Non-pigmented ciliary epithelial cell (primary cell): ENCODE data around the gene ASB14.
"Not testable (repeated sequence)": the region's sequence is repeated elsewhere in the genome, so short reads cannot be mapped to it uniquely, and the experiment has no call there.

Source experiments
- DNase-seq: peaks from one replicate; pipeline ENCODE4 v3.0.0-alpha.2; 2010; ENCODE audit warnings: low read depth

Gene ASB14

DNA sequence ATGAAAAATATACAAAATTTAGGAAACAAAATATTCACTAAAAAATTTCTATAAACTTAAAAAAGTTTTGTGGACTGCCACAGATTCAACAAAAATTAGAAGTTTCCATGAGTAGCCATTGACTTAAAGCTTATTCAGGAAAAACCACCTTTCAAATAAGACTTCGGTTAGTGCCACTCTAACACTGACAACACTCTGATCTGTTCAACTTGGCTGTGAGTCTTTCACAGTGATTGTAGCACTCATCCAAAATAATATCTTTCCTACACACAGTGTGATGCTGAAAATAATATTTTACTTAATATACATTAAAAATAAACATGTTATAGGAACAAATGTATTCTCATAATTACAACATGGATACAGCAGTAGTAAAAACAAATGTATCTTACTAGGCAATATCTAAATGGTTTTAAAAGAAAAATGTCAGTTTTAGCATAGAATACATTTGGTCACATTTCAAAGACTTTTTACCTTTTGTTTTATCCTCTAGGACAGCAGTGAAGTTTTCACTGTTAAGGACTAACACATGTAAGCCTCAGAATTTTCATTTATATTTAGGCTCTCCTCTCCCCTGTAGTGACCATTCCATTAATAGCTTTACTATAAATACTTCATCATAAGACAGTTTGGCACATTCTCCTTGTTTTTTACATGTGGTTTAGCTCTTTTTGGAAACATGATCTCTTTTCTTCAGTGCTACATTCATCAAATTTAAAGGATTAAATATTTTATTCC lies at the start of gene ASB14:
TSS of gene ASB14 (minus strand) at position 527 of the 738 bp plus-strand sequence. CDS start 652 bp downstream, outside the sequence.
- DNase-seq = no peak

DNA sequence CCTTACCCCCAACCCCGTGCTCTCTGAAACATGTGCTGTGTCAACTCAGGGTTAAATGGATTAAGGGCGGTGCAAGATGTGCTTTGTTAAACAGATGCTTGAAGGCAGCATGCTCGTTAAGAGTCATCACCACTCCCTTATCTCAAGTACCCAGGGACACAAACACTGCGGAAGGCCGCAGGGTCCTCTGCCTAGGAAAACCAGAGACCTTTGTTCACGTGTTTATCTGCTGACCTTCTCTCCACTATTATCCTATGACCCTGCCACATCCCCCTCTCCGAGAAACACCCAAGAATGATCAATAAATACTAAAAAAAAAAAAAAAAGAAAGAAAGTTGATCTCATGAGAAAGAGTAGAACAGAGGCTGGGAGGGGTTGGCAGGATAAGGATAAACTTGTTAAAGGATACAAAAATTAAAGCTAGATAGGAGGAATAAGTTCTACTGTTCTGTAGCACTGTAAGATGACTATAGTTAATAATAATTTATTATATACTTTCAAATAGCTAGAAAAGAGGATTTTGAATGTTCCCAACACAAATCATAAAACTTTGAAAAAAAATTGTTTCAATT lies 46.7 kb upstream of the ASB14 start:
- not testable (repeated sequence) for DNase-seq

DNA sequence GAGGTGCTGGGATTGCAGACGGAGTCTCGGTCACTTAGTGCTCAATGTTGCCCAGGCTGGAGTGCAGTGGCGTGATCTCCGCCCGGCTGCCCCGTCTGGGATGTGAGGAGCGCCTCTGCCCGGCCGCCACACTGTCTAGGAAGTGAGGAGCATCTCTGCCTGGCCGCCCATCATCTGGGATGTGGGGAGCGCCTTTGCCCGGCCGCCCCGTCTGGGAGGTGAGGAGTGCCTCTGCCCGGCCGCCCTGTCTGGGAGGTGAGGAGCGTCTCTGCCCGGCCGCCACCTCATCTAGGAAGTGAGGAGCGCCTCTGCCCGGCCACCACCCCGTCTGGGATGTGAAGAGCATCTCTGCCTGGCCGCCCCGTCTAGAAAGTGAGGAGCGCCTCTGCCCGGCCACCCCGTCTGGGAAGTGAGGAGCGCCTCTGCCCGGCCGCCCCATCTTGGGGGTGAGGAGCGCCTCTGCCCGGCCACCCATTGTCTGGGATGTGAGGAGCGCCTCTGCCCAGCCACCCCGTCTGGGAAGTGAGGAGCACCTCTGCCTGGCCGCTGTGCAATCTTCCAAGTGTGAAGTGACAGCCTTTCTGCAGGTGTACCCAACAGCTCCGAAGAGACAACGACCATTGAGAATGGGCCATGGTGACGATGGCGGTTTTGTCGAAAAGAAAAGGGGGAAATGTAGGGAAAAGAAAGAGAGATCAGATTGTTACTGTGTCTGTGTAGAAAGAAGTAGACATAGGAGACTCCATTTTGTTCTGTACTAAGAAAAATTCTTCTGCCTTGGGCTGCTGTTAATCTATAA lies 46.0 kb upstream of the ASB14 start:
- not testable (repeated sequence) for DNase-seq

DNA sequence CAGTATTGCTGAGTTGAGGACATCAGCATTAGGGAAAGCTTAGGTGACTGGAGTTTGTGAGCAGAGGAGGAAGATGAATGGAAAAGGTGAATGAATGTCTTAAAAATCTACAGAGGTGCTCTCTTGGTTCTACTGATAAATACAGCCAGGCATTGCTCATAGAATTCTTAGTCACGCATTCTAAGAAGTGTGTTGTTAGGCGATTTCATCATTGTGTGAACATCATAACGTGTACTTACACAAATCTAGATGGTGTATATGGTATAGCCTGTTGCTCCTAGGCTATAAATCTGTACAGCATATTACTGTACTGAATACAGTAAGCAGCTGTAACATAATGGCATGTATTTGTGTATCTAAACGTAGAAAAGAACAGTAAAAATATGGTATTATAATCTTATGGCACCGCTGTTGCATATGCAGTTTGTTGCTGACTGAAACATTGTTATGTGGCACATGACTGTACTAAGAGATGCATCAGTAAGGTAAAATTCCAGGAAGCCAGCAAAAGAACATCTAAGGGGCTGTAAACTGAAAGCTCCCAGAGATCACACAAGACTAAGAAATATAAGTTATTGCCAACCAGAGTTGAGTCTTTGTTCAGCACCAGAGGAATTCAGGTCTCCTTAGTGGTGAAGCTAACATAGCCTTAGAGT lies 42.9 kb upstream of the ASB14 start:
- no peak for DNase-seq

DNA sequence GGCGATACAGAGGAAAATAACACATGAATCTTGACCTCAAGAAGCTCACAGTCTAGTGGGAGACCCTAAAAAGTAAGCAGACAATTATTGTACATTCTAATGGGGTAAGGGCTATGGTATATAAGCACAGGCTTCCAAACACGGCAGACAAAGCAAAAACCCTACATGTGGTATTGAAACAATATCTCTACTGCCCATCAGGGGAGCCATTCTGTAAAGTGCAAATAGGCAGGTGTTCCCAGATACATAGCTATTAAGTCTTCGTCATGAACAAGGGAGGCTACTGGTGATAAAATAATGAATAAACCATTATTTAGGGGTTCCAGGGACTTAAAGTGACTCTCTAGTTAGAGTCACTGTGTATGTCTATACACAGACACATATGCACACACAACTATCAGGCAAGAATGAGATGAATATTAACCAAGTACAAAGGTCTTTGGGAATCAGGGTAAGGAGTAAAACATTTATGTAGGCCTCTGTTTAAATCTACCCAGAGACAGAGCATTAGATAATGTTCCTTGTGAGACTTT lies 38.7 kb upstream of the ASB14 start:
- no peak for DNase-seq

DNA sequence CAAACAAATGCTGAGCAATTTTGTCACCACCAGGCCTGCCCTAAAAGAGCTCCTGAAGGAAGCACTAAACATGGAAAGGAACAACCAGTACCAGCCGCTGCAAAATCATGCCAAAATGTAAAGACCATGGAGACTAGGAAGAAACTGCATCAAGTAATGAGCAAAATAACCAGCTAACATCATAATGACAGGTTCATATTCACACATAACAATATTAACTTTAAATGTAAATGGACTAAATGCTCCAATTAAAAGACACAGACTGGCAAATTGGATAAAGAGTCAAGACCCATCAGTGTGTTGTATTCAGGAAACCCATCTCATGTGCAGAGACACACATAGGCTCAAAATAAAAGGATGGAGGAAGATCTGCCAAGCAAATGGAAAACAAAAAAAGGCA lies 34.0 kb upstream of the ASB14 start:
- not testable (repeated sequence) for DNase-seq

DNA sequence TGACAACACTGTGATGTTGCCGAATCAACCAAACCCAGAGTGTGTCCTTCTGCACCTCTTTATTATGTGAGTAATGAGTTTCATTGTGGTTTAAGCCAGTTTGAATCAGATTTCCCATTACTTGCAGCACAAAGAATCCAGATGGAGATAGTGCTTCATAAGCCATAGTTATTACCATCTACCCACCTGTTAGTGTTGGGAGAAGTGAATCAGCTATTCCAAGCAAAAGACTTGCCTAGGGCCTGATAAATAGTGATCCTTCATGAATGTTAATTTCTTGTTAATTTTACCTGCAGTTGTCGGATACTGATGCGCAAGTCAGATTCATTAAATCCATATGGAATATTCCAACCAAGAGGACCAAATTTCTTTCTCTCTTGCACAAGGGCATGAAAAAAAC lies 21.7 kb upstream of the ASB14 start:
- no peak for DNase-seq

DNA sequence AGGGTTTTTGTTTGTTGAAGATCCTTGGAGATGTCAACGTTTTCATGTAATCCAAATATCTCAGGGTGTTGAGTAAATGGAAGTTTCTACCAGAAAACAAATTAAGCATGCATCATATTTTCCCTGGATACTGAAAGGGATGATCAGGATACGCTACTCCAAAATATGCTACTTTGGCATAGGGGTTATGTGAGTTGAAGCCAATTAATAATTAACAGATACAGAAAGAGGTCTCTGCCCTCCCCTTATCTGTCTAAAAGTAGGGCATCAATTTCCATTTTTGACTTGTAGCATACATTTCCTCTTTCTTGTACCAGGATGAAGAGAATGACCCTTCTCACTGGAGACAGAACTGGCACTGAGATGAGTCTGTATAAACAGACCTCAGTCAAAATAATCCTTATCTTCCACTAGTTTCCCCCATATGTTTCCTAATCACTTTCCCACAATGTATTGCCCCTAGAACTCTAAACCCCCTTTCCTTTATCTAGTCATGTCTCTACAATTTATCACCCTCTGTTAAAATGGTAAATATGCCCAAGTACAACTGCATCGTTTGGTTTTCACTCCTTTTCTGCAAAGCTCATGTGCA lies 17.4 kb upstream of the ASB14 start:
- no peak for DNase-seq

DNA sequence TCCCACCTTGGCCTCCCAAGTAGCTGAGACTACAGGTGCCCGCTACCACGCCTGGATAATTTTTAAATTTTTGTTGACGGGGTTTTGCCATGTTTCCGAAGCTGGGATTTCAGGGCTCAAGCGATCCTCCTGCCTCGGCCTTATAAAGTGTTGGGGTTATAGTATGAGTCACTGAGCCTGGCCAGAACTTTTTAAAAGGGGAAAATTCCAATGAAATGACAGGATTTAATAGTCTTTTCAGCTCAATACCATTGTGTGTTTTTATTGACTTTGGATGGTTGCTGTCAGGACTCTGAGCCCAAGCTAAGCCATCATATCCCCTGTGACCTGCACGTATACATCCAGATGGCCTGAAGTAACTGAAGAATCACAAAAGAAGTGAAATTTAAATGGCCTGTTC lies 11.0 kb upstream of the ASB14 start:
- not testable (repeated sequence) for DNase-seq

DNA sequence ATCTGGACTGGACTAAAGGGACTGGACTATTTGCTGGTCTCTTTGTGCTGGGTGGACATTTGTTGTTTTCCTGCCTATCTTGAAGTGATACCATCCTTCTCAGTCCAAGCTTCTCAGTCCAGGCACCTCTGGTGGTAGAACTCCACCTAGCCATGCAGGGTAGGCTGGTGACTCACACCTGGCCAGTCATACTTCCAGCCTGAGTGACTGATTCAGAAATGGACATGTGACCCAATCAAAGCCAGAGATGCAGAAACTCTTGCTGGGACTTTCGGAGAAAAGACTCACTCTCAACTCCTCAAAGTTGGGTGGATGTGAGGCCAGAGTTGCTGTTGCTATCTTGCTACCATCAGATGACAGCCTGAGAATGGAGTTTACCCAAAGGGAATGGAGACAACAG lies 5.6 kb upstream of the ASB14 start:
- peak; percentile 28 for DNase-seq

DNA sequence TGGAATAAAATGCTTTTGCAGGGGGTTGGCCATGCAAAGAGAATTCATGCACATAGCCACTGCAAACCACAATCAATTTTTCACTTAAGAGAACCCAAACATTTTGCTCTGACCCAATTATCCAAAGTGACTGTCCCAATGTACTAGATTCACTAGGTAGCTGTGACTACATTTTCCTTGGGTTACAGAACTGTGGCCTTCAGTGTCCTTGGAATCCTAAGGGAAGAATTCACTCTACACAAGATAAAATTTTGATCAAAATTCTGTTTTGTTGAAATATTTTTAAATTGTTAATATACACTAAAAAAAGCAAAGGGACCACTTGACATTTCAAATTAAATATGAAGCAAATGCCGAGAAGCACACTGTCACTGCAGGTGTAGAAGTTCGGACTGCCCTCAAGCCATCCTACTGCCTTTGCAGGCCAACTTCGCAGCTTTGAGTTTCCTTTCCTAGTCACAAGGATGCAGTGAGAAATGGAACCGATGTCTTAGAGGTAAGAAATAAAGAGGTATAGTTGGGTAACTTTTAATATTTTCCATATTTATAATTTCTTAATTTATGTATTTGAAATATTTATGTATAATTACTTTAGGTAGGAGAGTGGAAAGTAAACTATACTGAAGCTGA lies 527 bp upstream of the ASB14 start:
- DNase-seq = no peak

DNA sequence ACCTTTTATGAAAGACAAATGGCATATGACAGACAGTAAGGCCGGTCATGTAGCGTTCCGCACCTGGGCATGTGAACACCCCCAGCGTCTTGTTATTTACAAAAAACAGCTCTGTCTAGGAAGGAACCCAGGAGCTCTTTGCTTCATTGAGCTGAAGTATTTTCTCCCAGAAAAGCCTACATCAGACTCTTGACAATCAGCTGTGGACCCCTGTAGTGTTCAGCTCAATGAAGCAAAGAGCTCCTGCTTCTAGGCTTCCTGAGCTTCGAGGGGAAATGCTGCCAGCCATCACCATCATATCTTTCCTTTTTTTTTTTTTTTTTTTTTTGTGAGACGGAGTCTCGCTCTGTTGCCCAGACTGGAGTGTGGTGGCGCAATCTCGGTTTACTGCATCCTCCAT lies 4.1 kb downstream of the ASB14 start:
- no peak for DNase-seq

DNA sequence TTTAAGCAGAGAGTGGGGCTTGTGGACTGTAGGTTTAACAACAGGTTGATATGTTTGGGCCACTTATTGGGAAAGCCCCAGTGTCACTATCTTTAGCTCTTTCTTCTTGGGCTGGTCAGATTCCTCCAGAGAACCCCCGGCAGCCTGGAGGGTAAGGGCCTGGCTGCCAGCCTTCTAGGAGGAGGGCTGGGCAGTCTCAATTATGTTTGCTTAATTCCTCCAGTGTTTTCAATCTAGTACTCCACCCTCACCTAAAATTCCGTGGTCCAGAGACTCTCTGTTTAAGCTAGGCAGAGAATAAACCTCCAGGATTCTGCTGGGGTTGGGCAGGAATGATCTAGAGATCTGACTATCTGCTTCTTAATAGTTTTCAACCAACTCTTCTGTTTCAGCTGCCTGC lies 5.3 kb downstream of the ASB14 start:
- DNase-seq = no peak

DNA sequence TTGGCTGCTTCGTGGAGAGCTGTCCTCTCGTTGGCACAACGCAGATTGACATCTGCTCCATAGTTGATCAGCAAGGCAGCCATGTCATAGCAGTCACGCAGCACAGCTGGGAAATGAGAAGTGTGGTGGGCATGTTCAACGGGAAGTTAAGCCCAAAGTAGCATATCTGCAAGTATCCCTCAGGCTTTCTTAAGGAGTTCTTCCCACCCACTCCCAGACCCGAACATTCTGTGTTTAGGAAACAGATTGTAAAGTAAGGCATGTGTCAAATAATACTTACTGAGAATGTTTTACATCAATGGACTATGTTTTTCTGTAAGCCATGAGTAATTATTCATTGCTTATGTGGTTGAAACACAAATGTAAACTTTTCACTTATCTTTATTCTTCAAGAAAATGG lies 9.2 kb downstream of the ASB14 start:
- no peak for DNase-seq

DNA sequence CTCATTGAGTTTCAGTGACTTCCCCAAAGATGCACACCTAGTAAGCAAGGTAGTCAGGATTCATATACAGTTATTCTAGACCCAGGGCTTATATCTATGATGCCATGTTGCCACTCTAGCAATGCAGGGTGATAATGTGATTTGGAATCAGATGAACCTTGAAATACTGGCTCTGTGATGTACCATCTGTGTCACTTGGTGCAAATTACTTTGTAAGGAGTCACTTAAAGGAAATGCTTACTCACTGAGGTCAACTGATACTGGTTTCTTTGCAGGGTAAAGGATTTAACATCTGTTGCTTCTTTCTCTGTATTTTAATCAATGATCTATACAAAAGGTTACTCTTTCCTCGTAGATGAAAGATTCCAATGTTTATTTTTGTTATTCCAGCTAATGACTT lies 10.8 kb downstream of the ASB14 start:
- DNase-seq = peak; percentile 23

DNA sequence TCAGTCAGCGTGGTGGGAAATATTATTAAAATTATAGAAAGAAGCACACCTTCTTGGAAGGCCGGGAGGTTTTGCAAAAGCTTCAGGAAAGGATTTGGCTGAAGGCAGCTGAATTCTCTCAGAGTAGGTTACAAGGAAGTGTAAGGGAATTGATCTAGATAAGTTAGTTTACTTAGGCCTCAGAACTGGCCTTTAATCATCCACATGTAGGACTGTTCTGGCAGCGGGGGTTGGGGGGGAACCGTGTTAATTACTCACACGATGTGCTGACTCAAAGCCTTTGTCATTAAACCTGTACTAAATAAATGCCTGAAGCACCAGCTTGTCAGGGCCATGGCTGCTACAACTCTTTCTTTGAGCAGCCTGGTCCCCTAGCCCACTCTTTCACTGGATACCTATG lies 12.8 kb downstream of the ASB14 start:
- DNase-seq = no peak

DNA sequence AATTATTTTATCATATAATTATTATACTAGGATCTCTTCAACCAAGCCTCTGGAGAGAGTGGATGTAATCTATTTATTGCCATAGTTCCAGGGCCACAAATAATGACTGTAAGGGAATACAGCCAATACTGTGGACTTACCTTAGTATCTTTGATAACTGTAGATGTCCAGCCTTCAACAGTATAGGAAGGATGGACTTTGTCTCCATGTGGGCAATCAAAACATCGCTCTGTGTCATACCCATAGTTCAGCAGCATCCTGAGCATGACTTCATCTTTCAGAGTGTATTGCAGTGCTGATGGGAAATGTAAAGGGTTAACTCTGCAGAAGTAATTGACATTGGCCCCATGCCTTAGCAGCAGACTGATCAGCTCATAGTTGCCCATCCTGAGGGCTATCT lies 14.2 kb downstream of the ASB14 start:
- no peak for DNase-seq

DNA sequence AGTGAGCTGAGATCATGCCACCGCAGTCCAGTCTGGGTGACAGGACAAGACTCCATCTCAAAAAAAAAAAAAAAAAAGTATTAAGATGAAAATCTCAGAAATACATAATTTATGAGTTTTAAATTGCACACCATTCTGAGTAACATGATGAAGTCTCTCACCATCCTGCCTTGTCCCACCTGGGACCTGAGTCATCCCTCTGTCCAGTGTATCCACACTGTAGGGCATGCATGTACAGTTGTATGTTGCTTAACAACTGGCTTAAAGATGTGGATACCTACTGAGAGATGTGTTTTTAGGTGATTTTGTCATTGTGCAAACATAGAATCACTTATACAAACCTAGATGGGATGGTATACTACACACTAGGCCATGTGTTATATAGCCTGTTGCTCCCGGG lies 17.1 kb downstream of the ASB14 start:
- no peak for DNase-seq

DNA sequence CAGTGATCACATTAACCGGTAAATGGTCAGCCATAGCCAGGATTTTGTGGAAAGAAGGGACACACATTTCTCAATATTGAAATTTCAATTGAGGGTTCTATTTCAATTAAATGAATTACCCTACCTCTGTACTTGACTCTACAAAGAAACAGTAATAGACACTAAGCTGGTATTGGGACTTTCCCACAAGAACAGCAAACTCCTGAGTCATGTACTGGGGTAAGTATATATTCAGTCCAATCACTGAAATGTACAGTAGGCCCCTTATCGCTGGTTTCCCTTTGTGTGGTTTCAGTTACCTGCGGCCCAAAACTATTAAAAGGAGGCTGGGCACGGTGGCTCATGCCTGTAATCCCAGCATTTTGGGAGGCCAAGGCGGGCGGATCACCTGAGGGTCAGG lies 17.6 kb downstream of the ASB14 start:
- DNase-seq = no peak

DNA sequence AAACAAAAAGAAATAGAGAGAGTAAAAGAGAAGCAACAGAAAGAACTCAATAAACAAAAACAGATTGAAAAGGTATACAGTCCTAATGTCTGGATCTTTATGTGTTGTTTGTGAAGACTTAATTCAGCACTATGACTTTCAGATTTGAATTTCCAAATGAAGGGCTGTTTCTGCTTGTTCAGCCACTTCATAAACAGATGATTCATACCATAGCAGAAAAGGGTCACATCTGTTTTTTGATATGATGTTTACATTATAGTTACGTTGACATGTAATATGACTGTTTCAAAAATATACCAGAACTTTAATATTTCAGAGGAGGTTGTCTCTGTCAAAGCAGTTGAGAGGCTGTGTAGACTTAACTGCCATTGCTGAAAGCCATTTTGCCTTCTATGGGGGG lies 24.1 kb downstream of the ASB14 start:
- DNase-seq = no peak

DNA sequence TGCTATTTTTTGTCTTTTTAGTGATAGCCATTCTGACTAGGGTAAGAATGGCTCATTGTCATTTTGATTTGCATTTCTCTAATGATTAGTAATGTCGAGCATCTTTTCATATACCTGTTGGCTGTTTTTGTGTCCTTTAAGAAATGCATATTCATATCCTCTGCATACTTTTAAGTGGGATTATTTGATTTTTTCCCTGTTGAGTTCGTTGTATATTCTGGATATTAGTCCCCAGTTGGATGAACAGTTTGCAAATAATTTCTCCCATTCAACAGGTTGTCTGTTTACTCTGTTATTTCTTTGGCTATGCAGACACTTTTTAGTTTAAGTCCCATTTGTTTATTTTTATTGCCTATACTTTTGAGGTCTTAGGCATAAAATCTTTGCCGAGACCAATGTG lies 30.6 kb downstream of the ASB14 start:
- no peak for DNase-seq

DNA sequence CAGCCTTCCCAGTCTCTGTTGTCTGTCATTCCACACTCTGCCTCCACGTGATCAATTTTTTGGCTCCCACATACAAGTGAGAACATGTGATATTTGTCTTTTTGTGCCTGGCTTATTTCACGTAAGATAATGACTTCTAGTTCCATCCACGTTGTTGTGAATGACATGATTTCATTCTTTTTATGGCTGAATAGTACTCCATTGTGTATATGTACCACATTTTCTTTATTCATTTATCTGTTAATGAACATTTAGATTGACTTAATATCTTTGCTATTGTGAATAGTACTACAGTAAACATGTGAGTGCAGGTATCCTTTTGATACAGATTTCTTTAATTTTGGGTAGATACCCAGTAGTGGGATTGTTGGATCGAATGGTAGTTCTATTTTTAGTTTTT lies 31.4 kb downstream of the ASB14 start:
- DNase-seq = no peak
